Cortex of kidney (tissue), 1 donor: ENCODE data around the gene MRPL46.
"Not testable (repeated sequence)": the region's sequence is repeated elsewhere in the genome, so short reads cannot be mapped to it uniquely, and the experiment has no call there.

ENCODE experiments used
- DNase-seq: peaks from one replicate; lab custom pipeline; 2025; lab: John Stamatoyannopoulos, UW

The MRPL46 gene

GRCh38 chr15:88441076-88441730 lies 26.0 kb downstream of the MRPL46 start:
- DNase-seq = no peak

GRCh38 chr15:88440021-88440420 lies 27.2 kb downstream of the MRPL46 start:
- no peak for DNase-seq

- DNase-seq = no peak
Measured at GRCh38 chr15:88438181-88438580, 29.0 kb downstream of the MRPL46 start.

GRCh38 chr15:88434106-88434505 lies 33.1 kb downstream of the MRPL46 start:
- not testable (repeated sequence) for DNase-seq

DNA sequence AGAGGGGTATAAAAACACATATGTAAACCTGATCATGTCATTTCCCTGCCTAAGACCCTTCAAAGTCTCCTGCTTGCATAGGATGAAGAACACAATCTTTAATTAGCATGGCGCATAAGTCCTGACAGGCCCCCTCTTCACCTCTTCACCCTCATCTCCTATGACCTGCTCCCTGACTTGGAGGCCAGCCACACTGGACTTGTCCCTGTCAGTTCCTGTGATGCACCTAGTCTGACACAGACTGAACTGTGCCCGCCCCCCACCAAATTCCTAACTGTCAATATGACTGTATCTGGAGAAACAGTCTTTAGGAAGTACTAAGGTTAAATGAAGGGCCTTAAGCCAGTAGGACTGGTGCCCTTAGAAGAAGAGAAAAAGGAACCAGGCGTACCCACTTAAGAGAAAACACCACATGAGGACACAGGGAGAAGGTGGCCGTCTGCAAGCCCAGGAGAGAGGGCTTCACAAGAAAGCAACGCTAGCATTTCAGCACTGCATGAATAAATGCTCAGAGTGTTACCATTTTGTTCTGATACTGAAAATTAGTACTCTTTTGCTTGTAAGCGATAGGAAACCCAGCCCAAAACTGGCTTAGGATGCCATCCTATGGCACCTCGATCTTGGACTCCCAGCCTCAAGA lies 34.0 kb downstream of the MRPL46 start:
- no peak for DNase-seq

DNA sequence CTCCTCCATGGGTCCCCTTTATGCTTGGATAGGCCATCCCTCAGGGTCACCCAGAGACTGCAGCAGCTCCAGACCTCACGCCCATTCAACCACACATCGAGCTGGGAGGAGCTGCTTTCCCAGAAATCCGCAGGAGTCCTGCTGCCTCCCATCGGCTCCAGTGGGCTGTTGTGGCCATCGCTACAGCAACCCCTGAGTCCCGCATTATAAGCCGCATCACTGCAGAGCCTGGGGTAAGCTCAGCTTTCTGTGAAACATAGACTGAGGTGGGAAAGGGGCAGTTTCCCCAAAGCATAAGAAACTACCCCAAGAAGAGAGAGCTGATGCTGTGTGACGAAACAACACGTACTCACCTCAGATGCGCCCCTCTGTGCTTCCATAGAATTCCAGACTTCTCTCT lies 35.7 kb downstream of the MRPL46 start:
- no peak for DNase-seq

DNA sequence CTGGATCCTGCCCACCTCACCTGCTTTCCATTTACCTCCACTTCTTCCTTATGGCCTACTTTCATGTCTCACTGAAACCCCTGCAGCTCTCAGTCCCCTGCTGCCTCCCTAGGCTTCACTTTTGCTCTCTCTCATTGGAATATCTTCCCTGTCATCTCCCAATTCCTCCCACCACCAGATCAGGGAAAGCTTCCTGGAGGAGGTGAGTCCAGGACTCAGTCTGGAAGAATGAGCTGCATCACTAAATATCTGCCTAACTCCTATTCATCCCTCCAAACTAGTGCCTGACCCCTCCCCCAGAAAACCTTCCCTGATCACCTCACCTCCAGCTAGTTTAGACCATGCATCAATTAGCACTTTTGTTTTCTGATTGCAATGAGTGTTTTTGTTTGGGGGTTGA lies 37.1 kb downstream of the MRPL46 start:
- no peak for DNase-seq

DNA sequence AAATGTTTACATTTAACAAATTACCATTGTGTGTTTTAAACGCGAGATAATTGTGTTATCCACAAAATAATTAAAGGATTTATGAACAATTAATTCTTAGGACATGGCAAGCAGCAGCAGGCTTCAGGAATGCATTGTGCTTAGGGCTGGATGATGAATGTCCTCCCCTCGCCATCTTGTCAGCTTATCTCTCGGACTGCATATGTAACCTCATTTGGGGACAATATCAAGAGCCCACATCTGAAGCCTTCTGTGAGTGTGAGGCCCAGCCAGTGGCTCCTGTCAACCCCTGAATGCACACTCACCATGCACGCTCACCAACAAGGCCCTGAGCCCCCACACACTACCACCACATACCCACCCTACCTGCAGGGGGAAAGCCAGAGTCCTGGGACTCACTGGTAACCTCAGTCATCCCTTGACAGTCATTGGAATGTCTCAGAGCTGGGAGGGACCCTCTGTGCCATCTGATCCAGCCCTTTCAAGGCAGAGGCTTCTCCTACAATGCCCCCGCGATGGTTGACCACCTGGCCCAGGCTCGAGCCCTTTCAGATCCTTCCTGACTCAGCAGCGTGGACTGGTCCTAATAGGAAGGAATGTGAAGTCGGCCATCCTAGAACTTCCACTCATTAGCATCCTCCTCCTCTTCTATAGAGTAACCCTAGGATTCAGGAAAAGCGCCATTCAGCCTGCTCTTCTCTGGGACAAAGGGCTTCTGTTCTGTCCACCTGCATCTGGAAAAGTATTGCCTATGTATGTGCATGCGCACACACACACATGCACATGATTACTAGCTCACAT lies 38.2 kb downstream of the MRPL46 start:
- no peak for DNase-seq

GRCh38 chr15:88428053-88428452 lies 39.1 kb downstream of the MRPL46 start:
- no peak for DNase-seq

- no peak for DNase-seq
Measured at GRCh38 chr15:88426304-88426703, 40.9 kb downstream of the MRPL46 start.

DNA sequence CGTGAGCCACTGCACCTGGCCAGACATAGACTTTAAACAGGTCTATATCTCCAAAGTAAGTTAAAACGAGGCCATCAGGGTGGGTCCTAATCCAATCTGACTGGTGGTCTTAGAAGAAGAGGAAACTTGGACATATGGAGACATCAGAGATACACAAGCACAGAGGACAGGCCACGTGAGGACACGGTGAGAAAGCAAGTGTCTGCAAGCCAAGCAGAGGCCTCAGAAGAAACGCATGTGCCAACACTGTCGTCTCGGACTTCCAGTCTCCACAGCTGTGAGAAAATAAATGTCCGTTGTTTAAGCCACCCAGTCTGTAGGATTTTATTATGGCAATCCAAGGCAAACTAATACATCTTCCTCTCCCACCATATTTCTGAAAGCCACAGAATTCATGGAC lies 43.9 kb downstream of the MRPL46 start:
- no peak for DNase-seq

- DNase-seq = no peak
Measured at GRCh38 chr15:88419830-88420229, 47.4 kb downstream of the MRPL46 start.
